HepG2 (cell line): ENCODE measurements around the gene ATE1. TPM values are rescaled to one million over a fixed set of nuclear protein-coding genes. Genes with fewer than 3 reads are reported as not detected.

Experiments
- GTF3A ChIP-seq: sonication (generic); formaldehyde crosslinking; conservative IDR thresholded peaks from 2 replicates; pipeline ENCODE4 v1.4.0; 2020; ENCODE audit warnings: mild to moderate bottlenecking, missing genetic modification reagents
- HDAC1 ChIP-seq: sonication (generic); formaldehyde crosslinking; IDR thresholded peaks from 2 replicates; pipeline ENCODE4 v1.5.1; 2020; ENCODE audit warnings: mild to moderate bottlenecking, missing genetic modification reagents
- HDAC2 ChIP-seq: sonication (generic); formaldehyde crosslinking; IDR thresholded peaks from 2 replicates; pipeline ENCODE4 v1.4.0; 2020; ENCODE audit warnings: missing genetic modification reagents
- HNF4A ChIP-seq: sonication (generic); formaldehyde crosslinking; IDR thresholded peaks from 2 replicates; pipeline ENCODE4 v1.4.0; 2020; ENCODE audit warnings: missing genetic modification reagents
- MZF1 ChIP-seq: sonication (generic); formaldehyde crosslinking; IDR thresholded peaks from 2 replicates; pipeline ENCODE4 v1.8.1; 2023; ENCODE audit warnings: mild to moderate bottlenecking, missing genetic modification reagents, borderline replicate concordance
- NBN ChIP-seq: fragments of 450-650 bp; conservative IDR thresholded peaks from 2 replicates; pipeline ENCODE4 v1.6.1; 2017
- SALL2 ChIP-seq: sonication (generic); formaldehyde crosslinking; IDR thresholded peaks from 2 replicates; pipeline ENCODE4 v1.8.1; 2023; ENCODE audit warnings: mild to moderate bottlenecking, missing genetic modification reagents, inconsistent platforms
- SUZ12 ChIP-seq: fragments of 150-350 bp; IDR thresholded peaks from 2 replicates; pipeline ENCODE4 v1.6.1; 2014; ENCODE audit warnings: low read depth, low read length
- THAP8 ChIP-seq: sonication (generic); formaldehyde crosslinking; IDR thresholded peaks from 2 replicates; pipeline ENCODE4 v1.5.1; 2020; ENCODE audit warnings: missing genetic modification reagents, mild to moderate bottlenecking, borderline replicate concordance
- ZNF317 ChIP-seq: sonication (generic); formaldehyde crosslinking; IDR thresholded peaks from 2 replicates; pipeline ENCODE4 v1.5.0; 2020; ENCODE audit warnings: mild to moderate bottlenecking, missing genetic modification reagents
- ZNF329 ChIP-seq: sonication (generic); formaldehyde crosslinking; IDR thresholded peaks from 2 replicates; pipeline ENCODE4 v1.9.0; 2021; ENCODE audit warnings: low read depth, mild to moderate bottlenecking, missing genetic modification reagents
- ZNF337 ChIP-seq: sonication (generic); formaldehyde crosslinking; IDR thresholded peaks from 2 replicates; pipeline ENCODE4 v1.5.1; 2020; ENCODE audit warnings: missing genetic modification reagents, low read depth, mild to moderate bottlenecking, borderline replicate concordance
- ZNF367 ChIP-seq: sonication (generic); formaldehyde crosslinking; IDR thresholded peaks from 2 replicates; pipeline ENCODE4 v1.4.0; 2020; ENCODE audit warnings: missing genetic modification reagents, borderline replicate concordance
- ZNF597 ChIP-seq: sonication (generic); formaldehyde crosslinking; IDR thresholded peaks from 2 replicates; pipeline ENCODE4 v1.5.0; 2020; ENCODE audit warnings: missing genetic modification reagents
- ZNF607 ChIP-seq: sonication (generic); formaldehyde crosslinking; IDR thresholded peaks from 2 replicates; pipeline ENCODE4 v1.5.1; 2020; ENCODE audit warnings: missing genetic modification reagents, mild to moderate bottlenecking, borderline replicate concordance
- ZNF75D ChIP-seq: sonication (generic); formaldehyde crosslinking; IDR thresholded peaks from 2 replicates; pipeline ENCODE4 v1.8.1; 2023; ENCODE audit warnings: missing genetic modification reagents, mild to moderate bottlenecking, borderline replicate concordance
- ZNF790 ChIP-seq: sonication (generic); formaldehyde crosslinking; IDR thresholded peaks from 2 replicates; pipeline ENCODE4 v1.8.0; 2022; ENCODE audit warnings: missing genetic modification reagents, mild to moderate bottlenecking, borderline replicate concordance
- polyA plus RNA-seq, 8 experiments: library from polyadenylated mRNA; depleted of rRNA in 3 of 8; stranded (reverse) in 7 of 8; unstranded in 1 of 8; fragments of >200 nt; fragmentation: Illumina TruSeq in 4 of 8; extraction: Trizol in 4 of 8; gene quantifications; 2 replicates each; pipeline versions ENCODE4 v1.2.1 to v1.2.3, GENCODE V29; 2011 to 2016; ENCODE audit warnings: low read depth in 4 of 8, missing spikeins in 1 of 8, mixed read lengths in 1 of 8; ENCODE audit not compliant: insufficient read depth in 1 of 8
- total RNA-seq, 5 experiments: library from RNA; depleted of rRNA; stranded (reverse); fragments of >200 nt; fragmentation: Illumina TruSeq; extraction: Trizol; gene quantifications; 2 replicates each; pipeline ENCODE4 v1.2.3, GENCODE V29; 2016; ENCODE audit warnings: low read depth in 1 of 5
- TF ChIP-seq, protein P1 (sequence below): sonication (generic); formaldehyde crosslinking; IDR thresholded peaks from 2 replicates; pipeline ENCODE4 v1.4.0; 2020; ENCODE audit warnings: mild to moderate bottlenecking, missing genetic modification reagents, borderline replicate concordance
- TF ChIP-seq, protein P2 (sequence below): sonication (generic); formaldehyde crosslinking; conservative IDR thresholded peaks from 2 replicates; pipeline ENCODE4 v1.8.0; 2022; ENCODE audit warnings: missing genetic modification reagents
- TF ChIP-seq, protein P3 (sequence below), 2 experiments: sonication (generic) in 1 of 2; formaldehyde crosslinking in 1 of 2; IDR thresholded peaks; 2 replicates each; pipeline versions ENCODE4 v1.5.1 to v1.6.1; 2011 to 2020; ENCODE audit warnings: borderline replicate concordance in 1 of 2, low read depth in 1 of 2, low read length in 1 of 2, mild to moderate bottlenecking in 1 of 2, missing genetic modification reagents in 1 of 2, moderate library complexity in 1 of 2

The ATE1 gene
- total and polyA plus RNA-seq, 2 of the 13 experiments (the other 11 are each of a cell fraction or from before 2014, with no cell fraction given): 17.5 to 42.2 TPM

GRCh38 chr10:121935702-121936101 is 7.9 kb upstream of the ATE1 start (continued):
- TF ChIP-seq ZNF597 (CRISPR knock-in tag) (no peak), HNF4A (CRISPR knock-in tag) (peak; percentile 97), MZF1 (CRISPR knock-in tag) (no peak), THAP8 (CRISPR knock-in tag) (no peak), ZNF790 (no peak), HDAC2 (peak; percentile 93), ZNF367 (CRISPR knock-in tag) (no peak), ZNF317 (0 out of 2 replicates have a peak, but pooled peaks have one; percentile 58), NBN (no peak), HDAC1 (no peak), ZNF329 (CRISPR knock-in tag) (no peak), ZNF75D (CRISPR knock-in tag) (no peak), ZNF607 (CRISPR knock-in tag) (no peak; the same call in 1 of the 2 replicates), SUZ12 (no peak), SALL2 (CRISPR knock-in tag) (0 out of 2 replicates have a peak, but pooled peaks have one; percentile 69), GTF3A (CRISPR knock-in tag) (no peak), ZNF337 (CRISPR knock-in tag) (no peak)
- TF ChIP-seq, protein P1, sequence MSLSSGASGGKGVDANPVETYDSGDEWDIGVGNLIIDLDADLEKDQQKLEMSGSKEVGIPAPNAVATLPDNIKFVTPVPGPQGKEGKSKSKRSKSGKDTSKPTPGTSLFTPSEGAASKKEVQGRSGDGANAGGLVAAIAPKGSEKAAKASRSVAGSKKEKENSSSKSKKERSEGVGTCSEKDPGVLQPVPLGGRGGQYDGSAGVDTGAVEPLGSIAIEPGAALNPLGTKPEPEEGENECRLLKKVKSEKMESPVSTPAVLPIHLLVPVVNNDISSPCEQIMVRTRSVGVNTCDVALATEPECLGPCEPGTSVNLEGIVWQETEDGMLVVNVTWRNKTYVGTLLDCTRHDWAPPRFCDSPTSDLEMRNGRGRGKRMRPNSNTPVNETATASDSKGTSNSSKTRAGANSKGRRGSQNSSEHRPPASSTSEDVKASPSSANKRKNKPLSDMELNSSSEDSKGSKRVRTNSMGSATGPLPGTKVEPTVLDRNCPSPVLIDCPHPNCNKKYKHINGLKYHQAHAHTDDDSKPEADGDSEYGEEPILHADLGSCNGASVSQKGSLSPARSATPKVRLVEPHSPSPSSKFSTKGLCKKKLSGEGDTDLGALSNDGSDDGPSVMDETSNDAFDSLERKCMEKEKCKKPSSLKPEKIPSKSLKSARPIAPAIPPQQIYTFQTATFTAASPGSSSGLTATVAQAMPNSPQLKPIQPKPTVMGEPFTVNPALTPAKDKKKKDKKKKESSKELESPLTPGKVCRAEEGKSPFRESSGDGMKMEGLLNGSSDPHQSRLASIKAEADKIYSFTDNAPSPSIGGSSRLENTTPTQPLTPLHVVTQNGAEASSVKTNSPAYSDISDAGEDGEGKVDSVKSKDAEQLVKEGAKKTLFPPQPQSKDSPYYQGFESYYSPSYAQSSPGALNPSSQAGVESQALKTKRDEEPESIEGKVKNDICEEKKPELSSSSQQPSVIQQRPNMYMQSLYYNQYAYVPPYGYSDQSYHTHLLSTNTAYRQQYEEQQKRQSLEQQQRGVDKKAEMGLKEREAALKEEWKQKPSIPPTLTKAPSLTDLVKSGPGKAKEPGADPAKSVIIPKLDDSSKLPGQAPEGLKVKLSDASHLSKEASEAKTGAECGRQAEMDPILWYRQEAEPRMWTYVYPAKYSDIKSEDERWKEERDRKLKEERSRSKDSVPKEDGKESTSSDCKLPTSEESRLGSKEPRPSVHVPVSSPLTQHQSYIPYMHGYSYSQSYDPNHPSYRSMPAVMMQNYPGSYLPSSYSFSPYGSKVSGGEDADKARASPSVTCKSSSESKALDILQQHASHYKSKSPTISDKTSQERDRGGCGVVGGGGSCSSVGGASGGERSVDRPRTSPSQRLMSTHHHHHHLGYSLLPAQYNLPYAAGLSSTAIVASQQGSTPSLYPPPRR (CRISPR knock-in tag): peak; percentile 86
- TF ChIP-seq, protein P2, sequence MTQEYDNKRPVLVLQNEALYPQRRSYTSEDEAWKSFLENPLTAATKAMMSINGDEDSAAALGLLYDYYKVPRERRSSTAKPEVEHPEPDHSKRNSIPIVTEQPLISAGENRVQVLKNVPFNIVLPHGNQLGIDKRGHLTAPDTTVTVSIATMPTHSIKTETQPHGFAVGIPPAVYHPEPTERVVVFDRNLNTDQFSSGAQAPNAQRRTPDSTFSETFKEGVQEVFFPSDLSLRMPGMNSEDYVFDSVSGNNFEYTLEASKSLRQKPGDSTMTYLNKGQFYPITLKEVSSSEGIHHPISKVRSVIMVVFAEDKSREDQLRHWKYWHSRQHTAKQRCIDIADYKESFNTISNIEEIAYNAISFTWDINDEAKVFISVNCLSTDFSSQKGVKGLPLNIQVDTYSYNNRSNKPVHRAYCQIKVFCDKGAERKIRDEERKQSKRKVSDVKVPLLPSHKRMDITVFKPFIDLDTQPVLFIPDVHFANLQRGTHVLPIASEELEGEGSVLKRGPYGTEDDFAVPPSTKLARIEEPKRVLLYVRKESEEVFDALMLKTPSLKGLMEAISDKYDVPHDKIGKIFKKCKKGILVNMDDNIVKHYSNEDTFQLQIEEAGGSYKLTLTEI: no peak
- TF ChIP-seq, protein P3, sequence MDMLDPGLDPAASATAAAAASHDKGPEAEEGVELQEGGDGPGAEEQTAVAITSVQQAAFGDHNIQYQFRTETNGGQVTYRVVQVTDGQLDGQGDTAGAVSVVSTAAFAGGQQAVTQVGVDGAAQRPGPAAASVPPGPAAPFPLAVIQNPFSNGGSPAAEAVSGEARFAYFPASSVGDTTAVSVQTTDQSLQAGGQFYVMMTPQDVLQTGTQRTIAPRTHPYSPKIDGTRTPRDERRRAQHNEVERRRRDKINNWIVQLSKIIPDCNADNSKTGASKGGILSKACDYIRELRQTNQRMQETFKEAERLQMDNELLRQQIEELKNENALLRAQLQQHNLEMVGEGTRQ (IDR thresholded peaks at IDR 0.05; ENCODE audit: low read depth, low read length): no peak
- TF ChIP-seq, protein P3 (CRISPR knock-in tag; IDR thresholded peaks at IDR 0.05; ENCODE audit: borderline replicate concordance): no peak
